Hematopoietic multipotent progenitor cell (in vitro differentiated cells): ENCODE results near the gene ATXN1. TPM values are rescaled to one million over a fixed set of nuclear protein-coding genes. Genes with fewer than 3 reads are reported as not detected.
"Not testable (repeated sequence)": the region's sequence is repeated elsewhere in the genome, so short reads cannot be mapped to it uniquely, and the experiment has no call there.

Source experiments
- DNase-seq, 3 donors: peaks; one replicate each; pipeline ENCODE4 v3.0.0-alpha.2; 2011 to 2015; ENCODE audit warnings: low read depth in 2 of 3, low spot score in 2 of 3
- total RNA-seq: library from RNA; depleted of rRNA; stranded (reverse); fragments of >200 nt; gene quantifications from one replicate; pipeline ENCODE4 v1.2.3, GENCODE V29; 2012

The ATXN1 gene
- total RNA-seq, 1 donor: 52.0 TPM

DNA sequence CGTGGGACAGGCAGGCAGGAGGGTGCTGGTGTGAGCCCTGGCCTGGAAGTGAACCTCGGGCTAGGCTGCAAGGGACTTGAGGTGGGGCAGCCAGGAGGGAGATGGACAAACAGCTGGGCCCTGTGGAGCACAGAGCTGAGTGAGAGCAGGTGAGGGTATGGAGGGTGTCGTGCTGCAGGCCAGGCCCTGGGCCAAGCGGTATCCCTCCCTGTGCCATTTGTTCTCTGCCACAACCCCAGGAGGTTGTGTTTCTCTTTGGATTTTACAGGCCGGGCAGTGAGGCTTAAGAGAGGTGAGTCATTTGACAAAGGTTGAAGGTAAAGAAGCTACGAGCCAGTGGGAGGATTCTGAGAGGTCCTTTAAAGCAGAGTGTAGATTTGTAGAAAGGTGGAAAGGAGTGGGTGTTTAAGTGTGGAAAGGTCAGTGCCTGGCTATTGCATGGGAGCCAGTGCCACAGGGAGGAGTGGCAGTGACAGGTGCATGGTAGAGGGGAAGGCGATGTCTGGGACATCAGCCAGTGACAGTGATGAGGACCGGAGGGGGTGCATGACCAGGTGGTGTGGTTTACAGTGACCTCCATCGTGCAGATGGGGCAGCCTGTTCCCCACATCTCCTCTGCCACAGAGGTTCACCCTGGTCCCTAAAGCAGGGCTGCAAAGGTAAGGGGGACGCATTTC, 483.1 kb downstream of the ATXN1 start:
- no peak for DNase-seq

DNA sequence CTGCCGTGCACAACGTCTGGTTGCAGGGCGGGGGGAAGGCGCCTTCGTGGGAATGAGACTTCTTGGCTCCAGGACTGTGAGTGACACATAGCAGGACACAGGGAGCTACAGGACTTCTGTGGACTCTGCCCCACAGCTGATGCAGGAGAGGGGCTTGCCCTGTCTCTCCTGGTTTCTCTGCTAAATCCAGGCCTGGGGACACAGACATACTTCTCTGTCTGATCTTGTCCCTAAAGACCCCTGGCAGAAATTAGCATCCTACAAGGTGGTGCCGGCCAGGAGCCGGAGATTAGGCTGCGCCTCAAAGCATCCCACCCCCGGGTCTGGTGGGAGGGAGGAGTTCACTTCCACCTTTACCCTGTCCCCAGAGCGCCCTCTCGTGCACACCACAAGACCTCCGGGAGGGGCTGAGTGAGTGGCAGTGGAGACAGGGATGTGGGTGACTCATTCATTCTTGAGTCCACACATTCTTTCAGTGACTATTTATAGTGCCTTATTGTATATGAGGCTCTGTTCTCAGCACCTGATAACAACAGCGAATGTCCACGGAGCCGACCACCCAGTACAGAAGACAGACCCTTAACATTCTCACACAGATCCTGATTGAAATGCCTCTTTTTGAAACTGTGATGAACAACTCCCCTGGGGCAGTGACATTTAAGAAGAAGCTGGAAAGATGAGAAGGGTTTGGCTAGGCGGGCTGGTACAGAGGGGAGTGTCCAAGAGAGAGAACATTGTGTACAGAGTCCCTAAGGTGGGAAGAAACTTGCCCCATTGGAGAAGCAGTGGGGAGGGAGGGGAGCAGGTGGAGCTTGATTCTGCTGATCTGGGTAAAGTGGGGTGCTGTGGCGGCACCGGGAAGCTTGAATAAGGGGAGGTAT, 483.9 kb downstream of the ATXN1 start:
- DNase-seq: peak in 2 of 3 donors; percentile 73 to 85

DNA sequence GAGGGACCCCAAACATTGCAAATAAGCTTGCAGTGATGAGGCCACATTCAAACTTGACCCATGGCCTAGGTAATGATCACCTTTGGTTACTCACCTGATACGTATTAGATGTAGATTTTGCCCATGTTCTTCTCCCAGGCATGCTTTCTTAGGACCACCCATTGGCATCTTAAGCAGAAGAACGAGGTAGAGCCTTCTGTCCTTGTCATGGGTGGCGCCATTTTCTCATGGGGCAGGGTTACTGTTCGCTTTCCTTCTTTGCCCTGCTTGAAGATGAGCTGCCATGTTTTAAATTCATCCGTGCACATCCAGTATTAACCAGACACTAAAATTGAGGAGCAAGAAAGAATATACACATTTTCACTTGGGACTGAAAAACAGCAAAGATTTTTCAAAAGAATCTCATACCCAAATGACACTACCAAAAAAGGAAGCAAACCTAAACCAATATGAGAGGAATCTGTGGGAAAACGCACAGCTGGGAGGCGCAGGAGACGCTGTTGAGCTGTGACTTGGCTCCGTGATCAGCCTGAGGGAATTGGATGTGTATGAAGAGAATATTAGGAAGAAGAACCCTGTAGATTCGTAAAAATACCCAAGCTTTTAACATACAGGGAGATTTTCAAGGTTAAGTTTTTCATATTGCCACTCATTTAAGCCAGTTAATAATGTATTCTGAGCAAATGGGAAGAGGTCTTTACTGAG, 486.2 kb downstream of the ATXN1 start:
- no peak for DNase-seq

DNA sequence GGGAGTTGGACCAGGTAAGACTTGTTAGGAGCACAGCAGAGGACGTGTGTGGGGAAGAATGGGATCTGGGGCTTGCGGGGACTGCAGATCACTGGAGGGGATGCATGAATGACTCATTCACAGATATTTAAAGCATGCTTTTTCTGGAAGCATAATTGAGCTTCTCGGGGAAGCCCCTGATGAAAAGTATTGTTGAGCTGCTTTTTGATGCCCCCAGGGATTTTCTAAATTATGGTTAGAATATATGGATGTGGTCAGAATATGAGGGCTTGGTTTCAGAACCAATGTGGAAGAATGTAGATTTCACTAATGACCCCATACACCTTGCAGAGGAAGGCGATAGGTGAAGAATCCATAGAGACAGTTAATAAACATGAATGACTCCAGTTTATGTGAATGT, 486.8 kb downstream of the ATXN1 start:
- no peak for DNase-seq

DNA sequence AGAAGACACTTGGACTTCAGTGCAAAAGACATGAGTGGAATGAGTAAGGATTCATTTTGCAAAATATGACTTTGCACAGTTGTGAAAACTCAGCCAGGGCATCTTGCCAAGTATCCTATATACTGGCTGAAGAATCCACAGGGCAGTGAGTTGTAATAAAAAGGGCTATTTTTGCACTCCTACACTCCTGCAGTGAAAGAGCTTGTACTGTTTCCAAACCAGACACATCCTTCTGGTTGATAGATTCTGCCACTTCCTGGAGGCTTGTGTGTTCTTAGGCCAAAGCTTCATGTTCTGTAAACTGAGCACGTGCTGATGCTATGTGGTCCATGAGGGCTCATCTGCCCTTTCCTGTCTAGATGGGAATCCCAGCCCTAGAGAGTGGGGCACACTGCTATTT, 488.0 kb downstream of the ATXN1 start:
- peak in 1 of 3 donors; percentile 2 for DNase-seq

DNA sequence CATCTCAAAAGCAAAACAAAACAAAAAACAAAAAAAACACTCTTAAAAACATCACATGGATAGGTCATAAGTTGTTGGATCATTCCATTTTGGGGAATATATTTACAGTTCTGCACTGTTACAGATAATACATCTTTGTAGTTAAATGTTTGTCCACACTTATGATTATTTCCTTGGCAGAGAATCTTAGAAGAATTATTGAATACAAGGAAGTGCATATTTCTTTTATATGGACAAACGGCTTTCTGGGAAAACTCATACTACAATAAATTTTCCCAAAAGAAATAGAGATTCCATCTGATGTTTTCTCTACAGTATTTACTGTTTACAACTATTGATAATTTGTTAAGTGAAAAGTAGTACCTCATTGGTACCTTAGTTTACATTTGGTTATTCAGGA, 489.1 kb downstream of the ATXN1 start:
- no peak for DNase-seq

DNA sequence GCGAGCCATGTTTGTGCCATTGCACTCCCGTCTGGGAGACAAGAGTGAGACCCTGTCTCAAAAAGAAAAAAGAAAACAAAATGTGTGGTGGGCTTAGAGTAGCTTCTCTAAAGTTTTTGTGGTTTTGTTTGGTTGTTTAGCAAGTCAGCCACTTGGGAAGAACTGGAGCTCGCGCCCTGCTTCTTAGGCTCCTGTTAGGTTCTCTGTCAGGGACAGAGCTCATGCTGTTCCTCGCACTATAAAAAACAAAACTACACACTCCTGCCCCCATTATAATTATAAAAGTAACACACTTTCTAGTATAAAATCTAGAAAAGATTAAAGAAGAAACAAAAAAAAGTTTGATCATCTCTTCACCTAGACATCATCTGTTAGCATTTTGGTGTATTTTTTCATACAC, 489.8 kb downstream of the ATXN1 start:
- no peak for DNase-seq

DNA sequence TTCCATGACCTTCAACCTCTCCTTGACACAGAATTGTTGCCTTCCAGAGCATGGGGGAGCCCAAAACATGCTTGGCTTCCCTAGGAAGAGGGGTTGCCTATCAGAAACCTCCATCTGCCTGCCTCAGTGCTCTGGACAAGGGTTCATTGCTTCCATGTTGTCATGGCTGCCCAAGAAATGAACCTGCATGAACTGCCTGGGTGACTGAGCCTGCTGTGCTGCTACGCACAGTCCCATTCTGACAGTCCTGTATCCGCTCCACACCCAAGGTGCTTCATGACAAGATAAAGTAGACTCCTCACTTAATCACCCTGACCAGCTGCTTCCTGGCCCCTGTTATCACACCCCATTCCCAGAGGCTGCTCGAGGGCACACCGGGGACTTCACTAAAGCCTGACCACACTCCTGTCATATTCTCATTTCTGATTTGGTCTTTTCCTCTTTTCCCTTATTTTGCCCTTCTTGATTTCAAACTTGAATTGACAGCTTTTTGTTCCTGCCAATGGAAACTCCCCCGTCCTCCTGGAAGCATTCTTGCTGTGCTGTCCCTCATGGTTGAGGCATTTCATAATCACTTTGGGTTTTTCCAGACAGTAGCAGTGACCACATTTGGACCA, 491.0 kb downstream of the ATXN1 start:
- peak in 2 of 3 donors; percentile 6 to 26 for DNase-seq

DNA sequence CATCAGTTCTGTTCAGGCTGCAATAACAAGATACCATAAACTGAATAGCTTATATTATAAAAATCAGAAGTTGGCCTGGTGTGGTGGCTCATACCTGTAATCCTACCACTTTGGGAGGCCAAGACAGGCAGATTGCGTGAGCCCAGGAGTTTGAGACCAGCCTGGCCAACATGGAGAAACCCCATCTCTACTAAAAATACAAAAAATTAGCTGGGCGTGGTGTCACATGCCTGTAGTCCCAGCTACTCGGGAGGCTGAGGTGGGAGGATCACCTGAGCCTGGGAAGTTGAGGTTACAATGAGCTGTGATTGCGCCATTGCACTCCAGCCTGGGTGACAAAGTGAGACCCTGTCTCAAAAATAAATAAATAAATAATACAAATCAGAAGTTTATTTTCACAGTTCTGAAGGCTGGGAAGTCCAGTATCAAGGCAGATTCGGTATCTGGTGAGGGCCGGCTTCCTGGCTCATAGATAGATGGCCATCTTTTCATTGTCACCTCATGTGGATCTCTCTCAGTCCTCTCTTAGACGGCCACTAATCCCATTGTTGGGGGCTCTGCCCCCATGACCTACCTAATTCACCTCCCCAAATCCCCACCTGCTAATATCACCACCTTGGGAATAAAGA, 491.7 kb downstream of the ATXN1 start:
- DNase-seq: not testable (repeated sequence)

DNA sequence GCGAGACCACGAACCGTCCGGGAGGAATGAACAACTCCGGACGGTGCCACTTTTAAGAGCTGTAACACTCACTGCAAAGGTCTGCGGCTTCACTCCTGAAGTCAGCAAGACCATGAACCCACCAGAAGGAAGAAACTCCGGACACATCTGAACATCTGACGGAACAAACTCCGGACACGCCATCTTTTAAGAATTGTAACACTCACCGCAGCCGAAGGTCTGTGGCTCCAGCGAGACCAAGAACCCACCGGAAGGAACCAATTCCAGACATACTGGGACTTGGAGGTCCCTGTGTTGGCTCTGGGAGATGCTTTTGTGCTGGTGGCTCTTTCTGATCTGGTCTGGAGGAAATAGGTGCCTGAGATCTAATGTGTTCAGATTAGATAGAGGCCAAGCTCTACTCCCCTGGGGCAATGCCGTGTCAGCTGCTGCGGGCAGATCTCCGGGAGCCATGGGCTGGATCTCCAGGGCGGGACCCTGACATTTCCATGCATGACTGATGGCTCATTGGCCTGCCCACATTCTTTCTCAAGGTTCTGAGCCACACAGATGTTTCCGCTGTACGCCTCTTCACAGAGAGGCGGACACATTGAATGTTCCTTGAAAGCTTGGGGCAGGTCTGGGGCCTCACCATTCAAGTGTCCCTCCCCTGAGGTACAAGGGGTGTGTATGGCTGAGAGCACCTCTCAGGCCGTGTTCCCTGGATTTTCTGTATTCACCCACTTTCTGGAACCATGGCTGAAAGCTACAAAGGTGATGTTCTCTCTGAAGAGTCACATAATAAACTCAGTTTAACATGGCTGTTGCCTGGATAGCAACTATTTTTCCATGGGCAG, 493.6 kb downstream of the ATXN1 start:
- peak in 2 of 3 donors; percentile 10 to 17 for DNase-seq

DNA sequence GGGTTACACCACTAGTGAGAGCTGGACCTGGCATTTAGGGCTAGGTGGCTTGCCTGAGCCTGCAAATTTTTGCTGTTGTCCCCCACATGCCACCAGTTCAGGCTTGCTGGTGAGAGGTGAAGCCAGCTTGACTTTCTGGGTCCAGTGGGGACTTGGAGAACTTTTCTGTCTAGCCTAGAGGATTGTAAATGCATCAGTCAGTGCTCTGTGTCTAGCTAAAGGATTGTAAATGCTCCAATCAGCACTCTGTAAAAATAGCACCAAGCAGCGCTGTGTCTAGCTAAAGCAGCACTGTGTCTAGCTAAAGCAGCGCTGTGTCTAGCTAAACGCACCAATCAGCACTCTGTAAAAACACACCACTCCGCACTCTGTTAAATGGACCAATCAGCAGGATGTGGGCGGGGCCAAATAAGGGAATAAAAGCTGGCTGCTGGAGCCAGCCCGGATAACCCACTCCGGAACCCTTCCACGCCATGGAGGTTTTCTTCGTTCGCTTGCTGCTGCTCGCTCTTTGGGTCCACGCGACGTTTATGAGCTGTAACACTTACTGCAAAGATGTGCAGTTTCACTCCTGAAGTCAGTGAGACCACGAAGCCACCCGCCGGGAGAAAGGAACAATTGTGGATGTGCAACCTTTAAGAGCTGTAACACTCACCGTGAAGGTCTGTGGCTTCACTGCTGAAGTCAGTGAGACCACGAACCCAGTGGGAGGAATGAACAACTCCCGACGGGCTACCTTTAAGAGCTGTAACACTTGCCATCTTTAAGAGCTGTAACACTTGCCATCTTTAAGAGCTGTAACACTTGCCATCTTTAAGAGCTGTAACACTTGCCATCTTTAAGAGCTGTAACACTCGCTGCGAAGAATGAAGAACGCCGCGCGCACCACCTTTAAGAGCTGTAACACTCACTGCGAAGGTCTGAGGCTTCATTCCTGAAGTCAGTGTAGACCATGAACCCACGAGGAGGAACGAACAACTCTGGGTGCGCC, 495.6 kb downstream of the ATXN1 start:
- DNase-seq: no peak

DNA sequence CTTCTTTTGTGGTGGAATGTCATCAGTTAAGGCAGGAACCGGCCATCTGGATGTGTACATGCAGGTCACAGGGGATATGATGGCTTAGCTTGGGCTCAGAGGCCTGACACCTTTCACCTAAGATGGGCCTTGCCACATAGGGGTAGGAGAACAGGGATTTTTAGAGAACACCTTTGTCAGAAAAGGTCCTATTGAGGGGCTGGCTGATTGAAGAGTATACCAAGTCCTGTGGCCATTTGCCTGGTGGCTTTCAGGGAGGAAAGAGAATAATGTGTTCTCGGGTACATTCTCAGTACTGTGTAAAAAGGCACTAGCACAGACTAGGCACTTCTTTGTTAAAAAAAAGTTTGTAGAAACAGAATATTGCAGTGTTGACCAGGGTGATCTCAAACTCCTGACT, 496.5 kb downstream of the ATXN1 start:
- DNase-seq: no peak

DNA sequence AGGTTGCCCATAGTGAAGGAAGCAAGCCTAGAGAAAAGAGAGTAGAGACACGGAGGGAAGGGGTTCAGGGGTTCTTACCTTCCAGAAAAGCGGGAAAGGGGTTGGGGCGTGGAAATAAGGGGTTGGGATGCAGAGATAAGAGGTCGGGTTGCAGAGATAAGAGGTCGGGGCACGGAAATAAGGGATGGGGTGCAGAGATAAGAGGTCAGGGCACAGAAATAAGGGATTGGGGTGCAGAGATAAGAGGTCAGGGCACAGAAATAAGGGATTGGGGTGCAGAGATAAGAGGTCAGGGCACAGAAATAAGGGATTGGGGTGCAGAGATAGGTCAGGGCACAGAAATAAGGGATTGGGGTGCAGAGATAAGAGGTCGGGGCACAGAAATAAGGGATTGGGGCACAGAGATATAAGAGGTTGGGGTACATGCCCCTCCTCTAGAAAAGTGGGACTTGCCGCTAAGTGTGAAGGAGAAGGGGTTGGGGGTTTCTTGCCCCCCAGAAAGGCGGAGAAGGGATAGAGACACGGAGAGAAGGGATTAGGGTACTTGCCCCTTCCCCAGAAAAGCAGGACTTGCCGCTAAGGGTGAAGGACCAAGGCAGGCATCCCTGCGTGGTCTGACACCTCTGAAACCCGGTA, 497.7 kb downstream of the ATXN1 start:
- DNase-seq: not testable (repeated sequence)

DNA sequence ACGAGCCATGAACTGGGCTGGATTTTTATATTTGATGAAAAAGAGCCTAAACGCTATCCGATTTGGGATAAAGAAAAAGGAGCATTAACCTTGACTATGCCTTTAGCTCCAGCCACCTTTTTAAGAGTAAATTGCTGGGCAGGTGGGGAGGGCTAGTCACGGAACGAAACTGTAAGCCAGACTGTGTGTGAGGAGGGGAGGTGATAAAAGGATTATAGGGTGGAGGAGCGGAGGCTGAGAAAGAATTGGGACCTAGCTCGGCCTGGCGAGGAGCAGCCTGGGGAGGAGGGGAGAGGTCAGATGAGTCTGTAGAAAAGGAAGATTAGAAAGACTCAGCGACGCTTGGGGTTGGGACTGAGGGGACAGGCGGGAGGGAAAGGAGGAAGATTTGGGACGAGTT, 498.5 kb downstream of the ATXN1 start:
- not testable (repeated sequence) for DNase-seq

DNA sequence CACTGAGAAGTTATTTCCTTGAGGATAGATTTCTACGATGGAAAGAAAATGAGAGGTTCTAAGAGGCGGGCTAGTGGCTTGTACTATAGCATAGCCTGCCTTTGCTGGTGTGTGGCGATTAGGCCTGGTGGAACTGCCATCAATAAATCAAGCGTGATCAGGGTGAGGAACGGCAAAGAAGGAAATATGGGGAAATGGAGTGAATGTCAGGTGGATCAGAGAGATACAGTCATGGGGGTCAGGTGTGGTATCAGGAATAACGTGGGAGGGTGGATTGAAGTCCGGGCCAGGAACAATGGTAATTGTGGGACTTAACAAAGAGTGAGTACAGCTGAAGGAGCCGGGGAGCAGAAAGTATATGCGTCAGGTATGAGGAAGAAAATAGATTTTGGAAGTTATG, 500.7 kb downstream of the ATXN1 start:
- DNase-seq: not testable (repeated sequence)

DNA sequence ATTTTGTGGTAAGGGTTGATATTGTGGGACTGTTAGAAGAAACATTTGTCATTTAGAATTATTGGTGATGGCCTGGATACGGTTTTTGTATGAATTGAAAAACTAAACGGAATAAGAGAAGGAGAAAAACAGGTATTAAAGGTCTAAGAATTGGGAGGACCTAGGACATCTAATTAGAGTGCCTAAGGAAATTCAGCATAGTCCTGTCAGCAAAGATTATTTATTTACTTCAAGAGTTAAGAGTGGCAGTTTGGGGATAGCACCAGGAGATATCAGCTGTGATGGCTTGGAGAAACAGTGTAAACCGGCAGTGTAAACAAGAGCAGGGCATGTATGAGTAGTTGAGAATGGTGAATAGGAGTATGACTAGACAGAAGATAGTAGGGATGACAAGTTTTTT, 501.7 kb downstream of the ATXN1 start:
- not testable (repeated sequence) for DNase-seq

DNA sequence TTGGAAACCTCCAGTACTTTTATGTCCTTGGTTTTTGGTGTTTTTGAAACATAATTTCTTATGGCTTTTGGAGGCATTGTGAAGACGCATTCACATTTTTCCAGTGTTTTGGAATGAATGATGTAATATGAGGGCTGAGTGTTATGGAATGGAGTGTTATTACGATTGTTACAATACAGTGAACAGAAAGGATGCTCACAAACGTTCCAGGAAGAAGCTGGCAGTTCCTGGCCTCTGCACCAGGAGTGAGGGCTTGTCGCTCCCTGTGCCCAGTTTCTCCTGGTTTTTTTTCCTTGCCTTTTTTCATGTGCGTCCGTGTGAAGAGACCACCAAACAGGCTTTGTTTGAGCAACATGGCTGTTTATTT, 502.6 kb downstream of the ATXN1 start:
- DNase-seq: no peak
